GM18507 (cell line): Measurements from ENCODE around the gene MAD2L1BP.
A peak's percentile ranks its signal among the peaks of the same experiment; 100 is the strongest.
"Not testable (repeated sequence)": the region's sequence is repeated elsewhere in the genome, so short reads cannot be mapped to it uniquely, and the experiment has no call there.

ENCODE experiments used
- DNase-seq: peaks from one replicate; pipeline ENCODE4 v3.0.0; 2011; ENCODE audit warnings: low read depth; ENCODE audit not compliant: insufficient read length; ENCODE audit errors: extremely low spot score
- FAIRE-seq: peaks from 2 replicates; lab custom pipeline; 2011; peaks lifted over from hg19 to GRCh38; lab: Jason Lieb, UNC

The MAD2L1BP gene

GRCh38 chr6:43658161-43658560 is 22.5 kb downstream of the MAD2L1BP start:
- FAIRE-seq: no peak

DNA sequence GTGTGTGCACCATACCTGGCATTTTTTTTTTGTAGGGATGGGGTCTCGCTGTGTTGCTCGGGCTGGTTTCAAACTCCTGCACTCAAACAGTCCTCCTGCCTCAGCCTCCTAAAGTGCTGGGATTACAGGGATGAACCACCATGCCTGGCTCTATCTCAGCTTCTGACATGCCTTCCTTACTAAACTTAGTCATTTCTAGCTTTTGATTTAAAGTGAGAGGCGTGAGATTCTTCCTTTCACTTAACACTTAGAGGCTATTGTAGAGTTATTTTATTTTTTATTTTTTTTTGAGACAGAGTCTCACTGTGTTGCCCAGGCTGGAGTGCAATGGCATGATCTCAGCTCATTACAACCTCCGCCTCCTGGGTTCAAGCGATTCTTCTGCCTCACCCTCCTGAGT is 27.3 kb downstream of the MAD2L1BP start:
- not testable (repeated sequence) for FAIRE-seq, DNase-seq

More at GRCh38 chr6:43658161-43658560, 22.5 kb downstream of the MAD2L1BP start:
- DNase-seq: no peak

DNA sequence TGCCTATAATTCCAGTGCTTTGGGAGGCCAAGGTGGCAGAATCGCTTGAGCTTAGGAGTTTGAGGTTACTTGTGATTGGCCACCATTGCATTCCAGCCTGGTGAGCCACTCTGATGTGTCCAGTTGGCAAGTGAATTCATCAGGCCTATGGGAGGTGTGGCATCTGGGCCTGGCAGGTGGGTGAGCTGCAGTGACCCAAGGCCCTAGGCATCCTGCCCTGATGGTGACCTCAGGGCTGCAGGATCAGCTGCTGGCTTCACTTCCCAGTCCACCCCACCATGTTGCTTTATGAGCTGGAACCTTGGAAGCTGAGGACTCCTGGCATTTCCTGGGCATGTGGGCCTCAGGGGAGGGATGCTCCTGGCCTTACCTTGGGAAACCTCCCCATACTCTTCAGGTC is 29.7 kb downstream of the MAD2L1BP start:
- DNase-seq: no peak
- no peak for FAIRE-seq

- DNase-seq (no peak), FAIRE-seq (no peak)
Measured at GRCh38 chr6:43666196-43666920, 30.7 kb downstream of the MAD2L1BP start.

DNA sequence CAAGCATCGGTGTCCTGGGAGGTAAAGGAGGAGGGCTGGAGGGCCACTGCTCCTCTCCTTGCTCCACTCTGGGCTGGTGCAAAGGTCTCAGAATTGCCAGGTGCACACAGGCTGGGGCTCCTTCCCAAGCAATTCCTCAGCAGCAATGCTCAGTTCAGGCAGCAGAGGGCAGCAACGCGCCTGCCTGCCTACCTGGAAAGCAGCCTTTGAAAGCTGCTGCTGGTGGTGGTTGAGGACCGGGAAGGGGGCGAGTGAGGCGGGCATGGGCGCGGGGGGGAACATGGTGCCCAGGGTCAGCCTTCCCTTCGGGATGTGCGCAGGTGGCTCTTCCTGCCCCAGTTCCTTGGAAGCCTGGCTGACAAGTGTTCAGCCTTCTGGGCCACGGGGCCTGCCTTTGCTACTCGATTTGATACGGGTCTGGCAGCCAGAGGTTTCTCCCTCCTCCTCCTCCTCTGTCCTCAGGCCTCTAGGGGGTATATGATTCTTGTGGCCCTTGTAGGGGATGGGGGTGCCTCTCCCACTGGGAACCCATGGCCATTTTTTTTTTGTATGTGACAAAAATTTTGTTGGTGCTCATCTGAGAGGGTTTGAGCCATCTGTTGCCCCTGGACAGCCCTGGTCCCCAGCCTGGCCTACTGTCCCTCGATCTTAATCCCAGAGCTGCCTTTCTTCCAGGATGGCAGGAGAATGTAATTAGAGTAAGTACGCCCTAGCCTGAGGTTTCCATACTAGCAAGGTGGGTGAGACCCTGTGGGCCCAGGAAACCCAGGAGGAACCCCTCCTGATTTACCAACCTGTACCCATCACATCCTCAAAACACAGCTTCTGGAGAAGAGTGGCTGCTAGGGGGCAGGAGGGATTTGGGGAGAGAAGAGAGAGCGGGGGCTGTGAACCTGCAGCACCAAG is 31.9 kb downstream of the MAD2L1BP start:
- FAIRE-seq (peak; percentile 87), DNase-seq (peak; percentile 62)

DNA sequence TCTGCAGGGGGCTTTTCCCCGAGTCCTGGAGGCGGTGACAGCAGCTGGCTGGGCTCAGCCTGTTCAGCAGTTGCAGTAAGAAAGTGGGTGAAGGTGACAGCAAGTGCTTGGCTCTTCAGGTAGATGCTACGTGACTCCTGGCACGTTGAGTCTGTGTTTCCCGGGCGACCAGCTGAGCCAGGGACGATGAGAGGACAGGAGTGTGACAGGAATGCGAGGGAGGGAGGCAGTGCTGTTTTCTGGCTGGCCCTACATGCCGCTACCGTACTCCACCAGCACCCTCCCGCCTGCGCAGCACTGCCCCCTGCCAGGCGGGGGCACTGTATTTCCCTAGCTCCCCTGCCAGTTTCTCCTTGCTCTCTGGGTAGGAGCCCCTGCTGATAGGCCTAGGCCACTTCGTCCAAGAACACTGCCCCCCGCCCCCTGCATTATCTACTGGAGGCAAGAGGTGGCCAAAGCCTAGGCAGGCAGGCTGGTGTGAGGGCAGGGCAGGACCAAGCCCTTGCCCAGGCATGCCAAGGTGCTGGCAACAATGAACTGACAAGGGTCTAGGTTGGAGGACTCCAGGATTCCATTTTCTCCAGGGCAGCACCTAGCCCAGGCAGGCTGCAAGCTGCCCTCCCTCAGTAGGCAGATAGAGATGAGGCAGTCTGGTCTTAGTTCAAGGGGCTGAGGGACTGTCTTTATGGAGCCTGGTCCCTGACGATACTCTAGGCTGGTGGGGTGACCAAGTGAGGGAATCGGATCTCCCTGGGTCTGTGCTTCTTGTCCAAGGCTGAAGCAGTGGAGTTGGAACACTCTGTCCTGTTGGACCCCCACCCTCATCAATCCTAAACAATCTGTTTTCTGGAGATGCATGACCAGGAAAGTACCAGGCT is 32.8 kb downstream of the MAD2L1BP start:
- FAIRE-seq: peak; percentile 62
- no peak for DNase-seq

DNA sequence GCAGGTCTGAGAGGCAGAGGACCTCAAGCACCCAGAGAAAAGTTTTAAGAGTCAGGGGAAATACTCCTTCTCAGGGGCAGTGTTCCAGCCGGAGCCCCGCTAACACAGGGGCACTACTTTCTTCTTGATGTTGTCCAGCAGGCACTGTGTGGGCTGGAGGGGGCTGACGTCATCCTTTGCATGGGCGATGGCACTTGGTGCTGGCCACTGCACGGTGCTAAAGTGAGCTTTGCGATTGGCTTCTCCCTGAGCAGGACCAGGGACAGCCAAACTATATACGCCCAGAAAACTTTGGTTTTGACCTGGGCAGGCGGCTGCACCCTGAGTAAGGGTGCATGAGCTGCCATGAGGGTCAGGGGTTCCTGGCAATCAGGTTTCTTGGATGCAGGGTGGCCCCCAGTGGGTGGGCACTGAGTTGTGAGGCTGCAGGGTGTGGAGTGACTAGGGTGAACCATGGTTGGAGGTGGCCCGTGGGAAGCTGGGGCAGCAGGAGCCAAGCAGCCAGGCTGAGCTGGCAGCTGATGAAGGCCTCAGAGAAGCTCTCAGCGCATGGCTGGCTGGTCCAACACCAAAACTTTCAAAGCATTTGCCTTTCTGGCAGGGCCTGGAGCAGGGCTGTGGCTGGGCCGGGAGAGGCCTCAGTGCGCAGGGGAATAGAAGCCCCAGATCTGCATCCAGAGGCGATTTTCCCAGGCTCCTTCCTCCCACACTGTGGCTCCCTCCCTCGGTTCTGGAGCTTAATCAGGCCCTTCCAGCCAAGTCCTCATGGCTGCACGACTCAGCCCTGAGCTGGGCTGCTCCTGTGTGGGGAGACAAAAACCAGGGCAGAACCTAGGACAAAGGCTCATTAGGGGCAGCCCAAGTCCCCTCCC is 33.6 kb downstream of the MAD2L1BP start:
- DNase-seq: no peak
- no peak for FAIRE-seq

- FAIRE-seq (no peak), DNase-seq (no peak)
Measured at GRCh38 chr6:43669922-43670622, 34.4 kb downstream of the MAD2L1BP start.

DNA sequence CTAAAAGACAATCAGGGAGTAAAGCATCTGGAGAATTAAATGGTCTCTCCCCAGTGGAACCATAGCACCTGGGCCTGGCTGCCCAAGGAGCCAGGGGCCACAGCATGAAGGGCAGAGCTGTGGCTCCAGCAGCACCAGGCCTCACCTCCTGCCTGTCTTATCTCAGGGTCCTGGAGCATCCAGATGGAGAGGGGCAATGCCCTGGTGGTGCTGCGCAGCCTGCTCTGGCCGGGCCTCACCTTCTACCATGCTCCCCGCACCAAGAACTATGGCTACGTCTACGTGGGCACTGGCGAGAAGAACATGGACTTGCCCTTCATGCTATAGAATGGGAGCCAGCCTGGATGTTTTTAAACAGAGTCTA is 35.0 kb downstream of the MAD2L1BP start:
- no peak for DNase-seq
- no peak for FAIRE-seq

DNA sequence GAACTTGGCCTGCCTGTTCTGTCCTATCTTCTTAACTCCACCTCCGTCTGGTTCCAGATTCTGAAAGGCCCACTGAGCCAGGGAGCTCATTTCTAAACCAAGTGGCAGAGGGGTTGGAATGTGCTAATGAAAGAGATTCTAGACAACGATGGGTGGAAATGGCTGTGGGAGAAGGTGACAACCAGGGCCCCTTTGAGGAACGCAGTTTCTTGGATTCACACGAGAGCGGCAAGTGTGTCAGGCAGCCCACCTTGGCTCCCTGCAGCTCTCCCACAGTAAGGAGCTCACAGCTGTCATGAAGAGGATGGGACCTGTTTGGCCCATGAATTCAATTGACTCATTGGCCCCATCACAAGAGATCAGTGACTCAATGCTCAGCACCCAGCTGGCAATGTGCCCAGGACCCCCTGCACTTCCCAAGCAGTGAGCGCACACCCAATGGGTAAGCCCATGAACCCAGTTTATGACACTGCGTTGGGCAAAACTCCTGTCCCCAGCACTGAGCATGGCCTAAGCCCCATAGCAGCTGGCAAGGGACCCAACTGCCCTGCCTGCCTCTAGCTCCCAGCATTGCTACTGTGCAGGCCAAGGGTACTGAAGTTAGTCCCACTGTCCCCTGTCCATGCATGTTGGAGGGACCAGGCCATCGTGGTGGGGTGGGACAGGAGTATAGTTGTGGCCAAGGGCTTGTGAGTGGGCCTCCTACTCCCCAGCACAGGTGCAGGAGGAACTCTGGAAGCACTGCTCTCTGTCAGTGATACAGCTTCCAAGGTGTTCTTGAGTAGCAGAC is 35.6 kb downstream of the MAD2L1BP start:
- DNase-seq: no peak
- FAIRE-seq: no peak

GRCh38 chr6:43671801-43672690 is 36.4 kb downstream of the MAD2L1BP start:
- no peak for FAIRE-seq
- DNase-seq: no peak

DNA sequence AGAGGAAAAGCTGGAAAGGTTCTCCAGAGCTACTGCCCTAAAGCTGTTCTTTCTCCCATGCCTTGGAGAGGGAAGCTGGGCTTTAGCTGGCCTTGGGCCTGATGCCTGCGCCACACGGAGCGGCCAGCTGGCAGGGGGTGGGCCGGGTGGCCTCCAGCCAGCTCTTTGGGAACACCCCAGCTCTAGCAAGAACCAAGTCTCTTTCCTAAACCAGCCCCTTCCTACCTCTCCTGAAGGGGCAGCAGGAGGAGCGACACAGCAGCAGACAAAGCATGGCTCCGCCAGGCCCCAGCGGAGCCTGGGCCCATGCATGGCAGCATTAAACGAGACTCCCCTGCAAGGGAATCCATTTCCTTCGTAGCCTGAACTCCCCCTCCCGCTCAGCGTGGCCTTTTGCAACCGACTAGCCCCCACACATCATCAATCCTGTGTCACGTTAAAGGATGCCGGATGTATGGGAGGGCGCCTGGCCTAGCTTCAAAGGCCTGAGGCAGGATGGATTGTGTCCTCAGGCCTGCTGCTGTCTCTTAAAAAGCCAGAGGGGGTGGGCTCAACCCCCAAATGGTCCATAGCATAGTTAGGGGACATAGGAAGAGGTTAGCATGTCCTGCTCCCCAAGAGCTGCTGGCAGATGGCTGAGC is 37.9 kb downstream of the MAD2L1BP start:
- FAIRE-seq (no peak), DNase-seq (no peak)

DNA sequence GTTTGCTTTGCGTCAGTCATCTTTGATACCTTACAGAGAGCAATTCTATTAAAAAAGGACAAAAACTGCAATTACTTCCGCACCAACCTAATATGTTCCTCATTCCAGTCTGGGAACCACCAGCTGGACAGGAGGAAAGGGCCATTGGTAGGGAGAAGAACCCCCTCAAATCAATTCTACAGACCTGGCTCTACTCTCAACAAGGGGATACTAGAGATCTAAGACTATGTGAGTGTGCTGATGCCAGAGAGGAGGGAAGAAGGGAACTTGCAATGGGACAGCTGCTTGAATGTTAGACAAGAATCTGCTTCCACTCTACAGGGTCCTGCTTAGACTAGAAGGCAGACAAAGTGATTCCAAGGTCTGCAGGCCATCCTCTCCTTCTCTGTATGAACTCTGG is 38.7 kb downstream of the MAD2L1BP start:
- no peak for DNase-seq
- no peak for FAIRE-seq

- no peak for FAIRE-seq
- no peak for DNase-seq
Measured at GRCh38 chr6:43674921-43675320, 39.3 kb downstream of the MAD2L1BP start.

- DNase-seq: no peak
- FAIRE-seq: no peak
Measured at GRCh38 chr6:43676962-43677606, 41.4 kb downstream of the MAD2L1BP start.

DNA sequence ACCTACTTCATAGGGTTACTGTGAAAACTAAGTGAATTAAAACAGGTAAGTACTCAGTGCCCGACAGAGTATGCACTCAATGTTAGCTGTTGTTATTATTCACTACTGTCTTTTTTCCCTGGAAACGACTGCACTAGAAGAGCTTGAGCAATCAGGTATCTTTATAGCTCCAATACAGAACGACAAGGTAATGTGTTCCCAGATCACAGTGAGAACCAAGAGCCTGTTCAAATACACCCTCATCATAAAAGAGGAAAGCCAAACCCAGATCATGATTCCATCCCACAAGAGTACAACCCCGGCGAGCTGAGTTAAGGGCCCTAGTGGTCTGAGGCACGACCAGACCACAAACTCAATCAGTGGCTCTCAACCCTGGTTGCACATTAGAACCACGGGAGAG is 42.1 kb downstream of the MAD2L1BP start:
- no peak for FAIRE-seq
- DNase-seq: no peak
